Tibial nerve (tissue), 4 donors: ENCODE results near the gene RTP5. TPM values are rescaled to one million over a fixed set of nuclear protein-coding genes. Genes with fewer than 3 reads are reported as not detected.
"Not testable (repeated sequence)": the region's sequence is repeated elsewhere in the genome, so short reads cannot be mapped to it uniquely, and the experiment has no call there.

Source experiments
- DNase-seq, 2 donors: peaks; one replicate each; pipeline ENCODE4 v3.0.0-alpha.2; 2019; ENCODE audit warnings: low spot score in 2 of 2
- H3K27ac ChIP-seq, 4 donors: fragments of 200-600 bp; sonication (generic) in 3 of 4; one replicate each; pipeline ENCODE4 v1.5.1; 2017 to 2019; ENCODE audit warnings: mild to moderate bottlenecking in 1 of 4
- H3K27me3 ChIP-seq, 2 donors: fragments of 200-600 bp; sonication (generic) in 1 of 2; one replicate each; pipeline versions ENCODE4 v1.5.1 to v1.6.0; 2017 to 2019
- H3K36me3 ChIP-seq, 3 donors: fragments of 200-600 bp; sonication (generic); one replicate each; pipeline ENCODE4 v1.5.1; 2018 to 2019
- H3K4me1 ChIP-seq, 4 donors: fragments of 200-600 bp; sonication (generic) in 3 of 4; one replicate each; pipeline ENCODE4 v1.5.1; 2017 to 2019
- H3K4me3 ChIP-seq, 4 donors: fragments of 200-600 bp; sonication (generic) in 3 of 4; one replicate each; pipeline ENCODE4 v1.5.1; 2017 to 2019; ENCODE audit warnings: mild to moderate bottlenecking in 1 of 4, moderate library complexity in 1 of 4
- H3K9me3 ChIP-seq, 4 donors: fragments of 200-600 bp; sonication (generic) in 3 of 4; one replicate each; pipeline ENCODE4 v1.5.1; 2017 to 2019
- CTCF ChIP-seq, 5 experiments: fragments of 200-600 bp in 3 of 5; fragments of 450-650 bp in 2 of 5; sonication (generic) in 3 of 5; IDR thresholded peaks; one replicate each; pipeline ENCODE4 v1.5.1; 2016 to 2019; ENCODE audit warnings: antibody characterized with exemption in 5 of 5, mild to moderate bottlenecking in 3 of 5, moderate library complexity in 2 of 5
- EP300 ChIP-seq, 2 donors: sonication (generic); formaldehyde crosslinking; IDR thresholded peaks; one replicate each; pipeline ENCODE4 v1.6.1; 2017; ENCODE audit warnings: antibody characterized with exemption in 2 of 2, mild to moderate bottlenecking in 1 of 2
- POLR2A ChIP-seq, 2 donors: fragments of 450-650 bp; IDR thresholded peaks; one replicate each; pipeline ENCODE4 v1.6.1; 2017; ENCODE audit warnings: antibody characterized with exemption in 2 of 2, mild to moderate bottlenecking in 2 of 2, moderate library complexity in 2 of 2
- WGBS, 2 donors: methylation state at CpG; one replicate each; pipeline ENCODE4 v1.1.5; 2018; 5-methylcytosine and 5-hydroxymethylcytosine counted together
- total RNA-seq, 4 donors: library from RNA; depleted of rRNA; stranded (reverse); fragments of >200 nt; gene quantifications; one replicate each; pipeline ENCODE4 v1.1.0, GENCODE V29; 2016

RTP5 gene
- total RNA-seq, 4 donors from 2014 or later, result not detected

- Histone ChIP-seq H3K36me3 (no peaks in the 10 kb centered on the region), H3K27me3 (peaks cover 0 to 6% of the 10 kb centered on the region in 2 donors), H3K9me3 (peaks cover 0 to 28% (median 1%) of the 10 kb centered on the region in 4 donors), H3K27ac (no peak overlapping the region), H3K4me1 (no peaks in the 10 kb centered on the region), H3K4me3 (no peak overlapping the region)
- WGBS, 2 donors, result 81 to 82% methylated on average over 2 of the region's 2 CpGs
- TF ChIP-seq EP300 (IDR thresholded peaks at IDR 0.05), result no peak
- no peak for TF ChIP-seq CTCF (IDR thresholded peaks at IDR 0.05)
- no peak for TF ChIP-seq POLR2A (IDR thresholded peaks at IDR 0.05)
- no peak for DNase-seq
These were observed 42.1 kb upstream of the RTP5 start for GRCh38 chr2:241827394-241827793.

- H3K9me3 ChIP-seq, result peaks cover 0 to 2% (median under 1%) of the 10 kb centered on the region in 4 donors
- no peak for TF ChIP-seq CTCF (IDR thresholded peaks at IDR 0.05)
- TF ChIP-seq POLR2A (IDR thresholded peaks at IDR 0.05), result no peak
- TF ChIP-seq EP300 (IDR thresholded peaks at IDR 0.05), result no peak
- 26 to 35% methylated on average over 13 of the region's 13 CpGs for WGBS, 2 donors
- no peak overlapping the region for H3K27ac ChIP-seq
- DNase-seq, result no peak
- H3K4me3 ChIP-seq, result no peak overlapping the region
- no peaks in the 10 kb centered on the region for H3K36me3 ChIP-seq
- H3K4me1 ChIP-seq, result peaks cover 0 to 6% (median 0%) of the 10 kb centered on the region in 4 donors
- peaks cover 0 to 10% of the 10 kb centered on the region in 2 donors for H3K27me3 ChIP-seq
These were observed 36.3 kb upstream of the RTP5 start for GRCh38 chr2:241833101-241833663.

GRCh38 chr2:241833756-241834526 lies 35.6 kb upstream of the RTP5 start:
- 81 to 83% methylated on average over 27 to 28 of the region's 28 CpGs for WGBS, 2 donors
- not testable (repeated sequence) for H3K4me3 ChIP-seq, H3K36me3 ChIP-seq, H3K27ac ChIP-seq, DNase-seq, H3K27me3 ChIP-seq, H3K4me1 ChIP-seq, H3K9me3 ChIP-seq

GRCh38 chr2:241834527-241835210 lies 34.9 kb upstream of the RTP5 start:
- Histone ChIP-seq H3K27me3 (peaks cover 0 to 10% of the 10 kb centered on the region in 2 donors), H3K4me3 (no peak overlapping the region), H3K9me3 (peaks cover 0 to 2% (median 0%) of the 10 kb centered on the region in 4 donors), H3K4me1 (peaks cover 0 to 6% (median 0%) of the 10 kb centered on the region in 4 donors), H3K36me3 (no peaks in the 10 kb centered on the region), H3K27ac (no peak overlapping the region)
- WGBS, 2 donors, result 91 to 92% methylated on average over 10 of the region's 10 CpGs
- DNase-seq, result peak in 1 of 2 donors; percentile 1
- TF ChIP-seq CTCF (IDR thresholded peaks at IDR 0.05) (no peak), POLR2A (IDR thresholded peaks at IDR 0.05) (no peak), EP300 (IDR thresholded peaks at IDR 0.05) (no peak)

- TF ChIP-seq POLR2A (IDR thresholded peaks at IDR 0.05) (no peak), CTCF (IDR thresholded peaks at IDR 0.05) (no peak), EP300 (IDR thresholded peaks at IDR 0.05) (no peak)
- peaks cover 0 to 10% of the 10 kb centered on the region in 2 donors for H3K27me3 ChIP-seq
- peaks cover 0 to 2% (median 0%) of the 10 kb centered on the region in 4 donors for H3K9me3 ChIP-seq
- H3K27ac ChIP-seq, result no peak overlapping the region
- 71 to 76% methylated on average over 4 of the region's 4 CpGs for WGBS, 2 donors
- H3K4me3 ChIP-seq, result no peak overlapping the region
- peaks cover 0 to 6% (median 0%) of the 10 kb centered on the region in 4 donors for H3K4me1 ChIP-seq
- no peak for DNase-seq
- no peaks in the 10 kb centered on the region for H3K36me3 ChIP-seq
These were observed 33.9 kb upstream of the RTP5 start for GRCh38 chr2:241835611-241836010.
